H1 (cell line): ENCODE results near the gene CELF1. TPM values are rescaled to one million over a fixed set of nuclear protein-coding genes. Genes with fewer than 3 reads are reported as not detected.

Experiments used
- RAD21 ChIP-seq, 2 experiments: IDR thresholded peaks in 1 of 2; conservative IDR thresholded peaks in 1 of 2; 2 replicates each; pipeline ENCODE4 v1.6.1; 2011; ENCODE audit warnings: low read depth in 2 of 2, low read length in 2 of 2, improper control_type of control experiment in 1 of 2, inconsistent platforms in 1 of 2, mild to moderate bottlenecking in 1 of 2, moderate library complexity in 1 of 2
- RNF2 ChIP-seq: fragments of 200-900, 300-1000 bp; sonication (generic); IDR thresholded peaks from 2 replicates; pipeline ENCODE4 v1.7.1; 2016; ENCODE audit warnings: borderline replicate concordance, low read depth, mild to moderate bottlenecking, antibody characterized with exemption, low read length; ENCODE audit not compliant: poor library complexity, severe bottlenecking; ENCODE audit errors: missing control alignments
- RXRA ChIP-seq: IDR thresholded peaks from 2 replicates; pipeline ENCODE4 v1.6.1; 2011; ENCODE audit warnings: low read depth, mild to moderate bottlenecking, low read length, moderate library complexity; ENCODE audit not compliant: insufficient read depth
- SP4 ChIP-seq: IDR thresholded peaks from 2 replicates; pipeline ENCODE4 v1.6.1; 2012; ENCODE audit warnings: low read length, inconsistent platforms
- polyA plus RNA-seq, 7 experiments: library from polyadenylated mRNA; depleted of rRNA in 3 of 7; stranded (reverse) in 5 of 7; unstranded in 2 of 7; fragments of >200 nt in 5 of 7; fragments of 200-250 nt in 2 of 7; gene quantifications; 1 replicate in 5 of 7; 2 replicates in 1 of 7; 4 replicates in 1 of 7; pipeline versions ENCODE4 v1.2.1 to v1.2.3, GENCODE V29; 2011 to 2013; ENCODE audit warnings: missing spikeins in 2 of 7, mixed read lengths in 2 of 7
- total RNA-seq: library from RNA; stranded (reverse); fragmentation: NEBNext Ultra II Directional; extraction: Animal tissue kit (Norgen Biotek cat#: 25700); gene quantifications from 2 replicates; pipeline ENCODE4 v1.2.1, GENCODE V29; 2021

CELF1 gene
- total and polyA plus RNA-seq, 2 of the 8 experiments (the other 6 are each of a cell fraction or from before 2014, with no cell fraction given): 131 to 197 TPM

- TF ChIP-seq RNF2: no peak
- TF ChIP-seq RAD21 (IDR thresholded peaks at IDR 0.05 in 1 of 2, conservative IDR thresholded peaks at IDR 0.05 in 1 of 2; ENCODE audit: low read depth in 2 of 2, low read length in 2 of 2): no peak
- TF ChIP-seq SP4: no peak
- no peak for TF ChIP-seq RXRA
- TF ChIP-seq, all 59 proteins: peak for 18
These were observed 126.6 kb downstream of the CELF1 start, which contains the start of gene PSMC3 (continued) for GRCh38 chr11:47426062-47426956.
